ENCODE measurements around the gene FAM167B. TPM values are rescaled to one million over a fixed set of nuclear protein-coding genes. Genes with fewer than 3 reads are reported as not detected.

FAM167B gene
- total and polyA plus RNA-seq, 2 of the 4 experiments (the other 2 are of a cell fraction): 0.18 to 0.53 TPM

- no peak for TF ChIP-seq MAFK (IDR thresholded peaks at IDR 0.05; ENCODE audit: low read depth, low read length)
- no peak for TF ChIP-seq RCOR1 (IDR thresholded peaks at IDR 0.05; ENCODE audit: insufficient replicate concordance, low read length)
Measured at GRCh38 chr1:32215629-32216480, 31.2 kb upstream of the FAM167B start (continued).

GRCh38 chr1:32216566-32216965 lies 30.5 kb upstream of the FAM167B start:
- WGBS, 2 experiments (ENCODE audit: extremely low coverage in 2 of 2, insufficient read length in 1 of 2): no CpG with 5 or more reads among the region's 5 CpGs
- H4K8ac ChIP-seq (ENCODE audit: low read depth in 2 of 2, low read length in 2 of 2): no peak overlapping the region
- no peak overlapping the region for H3K27ac ChIP-seq (ENCODE audit: insufficient read depth, low read length)
- no peak overlapping the region for H4K5ac ChIP-seq (ENCODE audit: low read depth, low read length)
- no peak overlapping the region for H3K18ac ChIP-seq (ENCODE audit: low read depth, low read length)
- H3K4me1 ChIP-seq (ENCODE audit: control insufficient read depth, insufficient read depth, low read length): peaks cover 9% of the 10 kb centered on the region
- no peak overlapping the region for H2AK9ac ChIP-seq (replicated peaks; ENCODE audit: low read depth, low read length, poor library complexity)
- H2AK5ac ChIP-seq (ENCODE audit: low read depth, low read length): no peak overlapping the region
- H3K79me1 ChIP-seq (ENCODE audit: low read depth in 1 of 2, low read length in 2 of 2): peaks cover 19 to 45% of the 10 kb centered on the region in 2 experiments
- ChIA-PET POLR2A (ENCODE audit: unreplicated experiment) (no interaction called here), CTCF (interaction anchor here (0.8 to 1.5 kb wide), 3 partner anchors 11 to 178 kb away, joined by 4 to 5 read pairs (median 4); partner anchors contain the start of genes BSDC1 and IQCC)
- H4K20me1 ChIP-seq (ENCODE audit: insufficient read depth, low read length): no peaks in the 10 kb centered on the region; the same call in 1 of the 2 replicates
- H2BK120ac ChIP-seq (ENCODE audit: low read depth, low read length): no peak overlapping the region
- DNase-seq (no peak), ATAC-seq (ENCODE audit: low read depth) (no peak)
- in situ Hi-C loops (cut with MboI; ENCODE audit: low sequenced_read_pairs): loop anchor here (10.0 kb wide), 1 partner anchor 108 kb away; no protein-coding TSS in a partner anchor
- no peak overlapping the region for H2BK5ac ChIP-seq (ENCODE audit: low read depth, low read length, poor library complexity, severe bottlenecking)
- H3K4ac ChIP-seq (ENCODE audit: low read depth, low read length): no peak overlapping the region
- peaks cover 9% of the 10 kb centered on the region for H3K9me1 ChIP-seq (ENCODE audit: insufficient read depth, low read length)
- no peak overlapping the region for H2BK20ac ChIP-seq (ENCODE audit: low read depth, low read length)
- H3K4me2 ChIP-seq (ENCODE audit: low read depth, low read length): no peak overlapping the region
- no peak overlapping the region for H2BK15ac ChIP-seq (ENCODE audit: low read depth, low read length)
- no peak overlapping the region for H3K56ac ChIP-seq (ENCODE audit: extremely low read depth, insufficient read depth, low read length)
- no peak overlapping the region for H3K9ac ChIP-seq (ENCODE audit: low read depth, low read length)
- H3K27me3 ChIP-seq (ENCODE audit: control insufficient read depth, insufficient read depth, low read length): no peaks in the 10 kb centered on the region
- H3K36me3 ChIP-seq (ENCODE audit: control insufficient read depth, insufficient read depth, low read length): peaks cover 35% of the 10 kb centered on the region
- TF ChIP-seq CTCF (conservative IDR thresholded peaks at IDR 0.05; ENCODE audit: low read depth, low read length) (no peak), RFX5 (IDR thresholded peaks at IDR 0.05; ENCODE audit: low read depth, low read length) (no peak), CEBPB (IDR thresholded peaks at IDR 0.05; ENCODE audit: low read depth, low read length) (no peak), MAFK (IDR thresholded peaks at IDR 0.05; ENCODE audit: low read depth, low read length) (no peak), BHLHE40 (IDR thresholded peaks at IDR 0.05; ENCODE audit: low read depth, low read length) (no peak), FOS (IDR thresholded peaks at IDR 0.05; ENCODE audit: low read depth, low read length) (no peak), ELK1 (IDR thresholded peaks at IDR 0.05; ENCODE audit: borderline replicate concordance, low read depth, low read length) (no peak)
- no peak overlapping the region for H3K23ac ChIP-seq (ENCODE audit: low read depth, low read length)
- no peak overlapping the region for H2AFZ ChIP-seq (replicated peaks; ENCODE audit: low read length, poor library complexity)
- BruUV-seq (replicated peaks): no TSS peak
- no peaks in the 10 kb centered on the region for H3K9me3 ChIP-seq (ENCODE audit: control insufficient read depth, insufficient read depth, low read length)
- no peak overlapping the region for H3K4me3 ChIP-seq (ENCODE audit: insufficient read depth, low read depth, low read length)
- intact Hi-C loops (cut with micrococcal nuclease): no loop called here
- no peak overlapping the region for H3K14ac ChIP-seq (replicated peaks; ENCODE audit: low read depth, low read length)
- H4K91ac ChIP-seq (ENCODE audit: insufficient read depth, low read depth, low read length): no peak overlapping the region
- dilution Hi-C loops (cut with HindIII; ENCODE audit: low sequenced_read_pairs, unreplicated experiment): no loop called here

Measured in IMR-90 (cell line).